HG03565 (cell line): ENCODE data around the gene NTM.

Experiments used
- ATAC-seq: cut with Tn5 transposase; IDR thresholded peaks from one replicate; pipeline ENCODE4 v1.9.1; 2021; ENCODE audit warnings: mild to moderate bottlenecking, moderate library complexity; ENCODE audit not compliant: unreplicated experiment

Gene NTM

GRCh38 chr11:132024587-132025295, 654.3 kb downstream of the NTM start:
- ATAC-seq = peak; percentile 85

- no peak for ATAC-seq
Observed at GRCh38 chr11:132026746-132027145, 656.3 kb downstream of the NTM start.

GRCh38 chr11:132028380-132029240, 658.2 kb downstream of the NTM start:
- no peak for ATAC-seq

GRCh38 chr11:132030896-132031295, 660.5 kb downstream of the NTM start:
- ATAC-seq = no peak

GRCh38 chr11:132032555-132032954, 662.1 kb downstream of the NTM start:
- ATAC-seq = no peak

- no peak for ATAC-seq
Observed at GRCh38 chr11:132033051-132033450, 662.6 kb downstream of the NTM start.

GRCh38 chr11:132035228-132035627, 664.8 kb downstream of the NTM start:
- ATAC-seq = no peak

- ATAC-seq = no peak
Observed at GRCh38 chr11:132035766-132036165, 665.4 kb downstream of the NTM start.

- no peak for ATAC-seq
Observed at GRCh38 chr11:132036220-132036619, 665.8 kb downstream of the NTM start.

GRCh38 chr11:132036746-132037466, 666.5 kb downstream of the NTM start:
- ATAC-seq = no peak

GRCh38 chr11:132037467-132037862, 667.0 kb downstream of the NTM start:
- ATAC-seq = no peak

- no peak for ATAC-seq
Observed at GRCh38 chr11:132037956-132038355, 667.5 kb downstream of the NTM start.

- no peak for ATAC-seq
Observed at GRCh38 chr11:132039521-132039920, 669.1 kb downstream of the NTM start.

- no peak for ATAC-seq
Observed at GRCh38 chr11:132042296-132042695, 671.9 kb downstream of the NTM start.

GRCh38 chr11:132043714-132044113, 673.3 kb downstream of the NTM start:
- ATAC-seq = no peak

- no peak for ATAC-seq
Observed at GRCh38 chr11:132045107-132045506, 674.7 kb downstream of the NTM start.

- ATAC-seq = no peak
Observed at GRCh38 chr11:132046288-132046865, 676.0 kb downstream of the NTM start.

GRCh38 chr11:132047167-132047566, 676.8 kb downstream of the NTM start:
- no peak for ATAC-seq

- no peak for ATAC-seq
Observed at GRCh38 chr11:132048040-132048439, 677.6 kb downstream of the NTM start.

- ATAC-seq = no peak
Observed at GRCh38 chr11:132049205-132049604, 678.8 kb downstream of the NTM start.

- no peak for ATAC-seq
Observed at GRCh38 chr11:132050049-132050448, 679.6 kb downstream of the NTM start.
